H9 (cell line): Measurements from ENCODE around the gene TREML4. TPM values are rescaled to one million over a fixed set of nuclear protein-coding genes. Genes with fewer than 3 reads are reported as not detected.

Experiments
- DNase-seq: peaks from one replicate; pipeline ENCODE4 v3.0.0-alpha.2; 2017
- H2AFZ ChIP-seq: one replicate; pipeline ENCODE4 v1.6.1; 2013; ENCODE audit warnings: mild to moderate bottlenecking, low read length, control low read depth, moderate library complexity
- H2AK5ac ChIP-seq: 2 replicates; pipeline ENCODE4 v1.6.1; 2013; ENCODE audit warnings: low read length, control low read depth, mixed read lengths; ENCODE audit not compliant: insufficient read length
- H2BK120ac ChIP-seq: one replicate; pipeline ENCODE4 v1.6.1; 2013; ENCODE audit warnings: low read depth, mild to moderate bottlenecking, low read length, control low read depth, inconsistent platforms; ENCODE audit not compliant: poor library complexity, severe bottlenecking
- H2BK12ac ChIP-seq: 2 replicates; pipeline ENCODE4 v1.6.1; 2013; ENCODE audit warnings: low read length, control low read depth, mixed read lengths, low read depth; ENCODE audit not compliant: insufficient read length
- H2BK15ac ChIP-seq: 2 replicates; pipeline ENCODE4 v1.6.1; 2013; ENCODE audit warnings: low read depth, low read length, control low read depth
- H2BK20ac ChIP-seq: one replicate; pipeline ENCODE4 v1.6.1; 2013; ENCODE audit warnings: low read depth, mild to moderate bottlenecking, low read length, control low read depth, inconsistent platforms; ENCODE audit not compliant: poor library complexity, severe bottlenecking
- H2BK5ac ChIP-seq: 2 replicates; pipeline ENCODE4 v1.6.1; 2013; ENCODE audit warnings: low read length, control low read depth, mixed read lengths; ENCODE audit not compliant: insufficient read length
- H3K14ac ChIP-seq: 2 replicates; pipeline ENCODE4 v1.6.1; 2013; ENCODE audit warnings: low read length, control low read depth; ENCODE audit not compliant: insufficient read depth
- H3K18ac ChIP-seq: 2 replicates; pipeline ENCODE4 v1.6.1; 2013; ENCODE audit warnings: low read depth, mild to moderate bottlenecking, mixed read lengths, low read length, control low read depth; ENCODE audit not compliant: insufficient read length
- H3K23ac ChIP-seq: 2 replicates; pipeline ENCODE4 v1.6.1; 2013; ENCODE audit warnings: low read length, control low read depth, mixed read lengths, low read depth; ENCODE audit not compliant: insufficient read length
- H3K23me2 ChIP-seq: 2 replicates; pipeline ENCODE4 v1.6.1; 2013; ENCODE audit warnings: low read depth, mild to moderate bottlenecking, mixed read lengths, low read length, control low read depth; ENCODE audit not compliant: insufficient read length, poor library complexity, severe bottlenecking
- H3K27ac ChIP-seq: 2 replicates; pipeline ENCODE4 v1.5.1; 2013; ENCODE audit warnings: low read length, control low read depth, mixed read lengths, low read depth; ENCODE audit not compliant: insufficient read length
- H3K27me3 ChIP-seq: 2 replicates; pipeline ENCODE4 v1.6.1; 2013; ENCODE audit warnings: low read length, control low read depth, inconsistent platforms; ENCODE audit not compliant: insufficient read depth
- H3K4ac ChIP-seq: 2 replicates; pipeline ENCODE4 v1.6.1; 2013; ENCODE audit warnings: low read depth, mild to moderate bottlenecking, control low read depth, inconsistent platforms, low read length, moderate library complexity
- H3K4me1 ChIP-seq: 2 replicates; pipeline ENCODE4 v1.6.1; 2013; ENCODE audit warnings: low read length, control low read depth, inconsistent platforms; ENCODE audit not compliant: insufficient read depth
- H3K4me2 ChIP-seq: 2 replicates; pipeline ENCODE4 v1.6.1; 2013; ENCODE audit warnings: low read length, control low read depth, mixed read lengths; ENCODE audit not compliant: insufficient read length, insufficient read depth
- H3K56ac ChIP-seq: 2 replicates; pipeline ENCODE4 v1.6.1; 2013; ENCODE audit warnings: low read depth, mild to moderate bottlenecking, mixed read lengths, low read length, control low read depth; ENCODE audit not compliant: insufficient read length
- H3K79me1 ChIP-seq: 2 replicates; pipeline ENCODE4 v1.6.1; 2013; ENCODE audit warnings: low read depth, mild to moderate bottlenecking, moderate library complexity, low read length, control low read depth, inconsistent platforms; ENCODE audit not compliant: insufficient read depth, poor library complexity, severe bottlenecking
- H3K79me2 ChIP-seq: 2 replicates; pipeline ENCODE4 v1.6.1; 2013; ENCODE audit warnings: low read length, control low read depth, inconsistent platforms; ENCODE audit not compliant: insufficient read depth
- H3K9ac ChIP-seq: 2 replicates; pipeline ENCODE4 v1.6.1; 2013; ENCODE audit warnings: low read length, control low read depth, mixed read lengths; ENCODE audit not compliant: insufficient read length; ENCODE audit errors: extremely low read depth
- H3K9me3 ChIP-seq: one replicate; pipeline ENCODE4 v1.6.1; 2013; ENCODE audit warnings: low read depth, low read length, inconsistent platforms; ENCODE audit not compliant: control insufficient read depth
- H3T11ph ChIP-seq: one replicate; pipeline ENCODE4 v1.6.1; 2013; ENCODE audit warnings: mild to moderate bottlenecking, low read length, control low read depth, inconsistent platforms
- H4K20me1 ChIP-seq: one replicate; pipeline ENCODE4 v1.6.1; 2013; ENCODE audit not compliant: control insufficient read depth, insufficient read length, insufficient read depth
- H4K5ac ChIP-seq: 2 replicates; pipeline ENCODE4 v1.6.1; 2013; ENCODE audit warnings: low read depth, mild to moderate bottlenecking, mixed read lengths, low read length, control low read depth; ENCODE audit not compliant: insufficient read length
- H4K8ac ChIP-seq: replicated peaks from 2 replicates; pipeline ENCODE4 v1.6.1; 2013; ENCODE audit warnings: low read length, control low read depth, mixed read lengths, low read depth; ENCODE audit not compliant: insufficient read length
- H4K91ac ChIP-seq: 2 replicates; pipeline ENCODE4 v1.6.1; 2013; ENCODE audit warnings: low read depth, mild to moderate bottlenecking, moderate library complexity, mixed read lengths, low read length, control low read depth; ENCODE audit not compliant: insufficient read length
- H3K27ac Mint-ChIP-seq, 3 experiments: 2 replicates in 2 of 3; 3 replicates in 1 of 3; pipeline ENCODE4 v1.8.0; 2020 to 2021; ENCODE audit warnings: mixed read lengths in 3 of 3, mild to moderate bottlenecking in 1 of 3, moderate library complexity in 1 of 3
- H3K27me3 Mint-ChIP-seq: 2 replicates; pipeline ENCODE4 v1.8.0; 2021; ENCODE audit warnings: low read depth, mild to moderate bottlenecking, moderate library complexity, mixed read lengths
- H3K36me3 Mint-ChIP-seq, 3 experiments: 2 replicates in 2 of 3; 3 replicates in 1 of 3; pipeline ENCODE4 v1.8.0; 2020 to 2021; ENCODE audit warnings: low read depth in 3 of 3, mixed read lengths in 3 of 3; ENCODE audit not compliant: insufficient read depth in 1 of 3
- H3K4me1 Mint-ChIP-seq, 2 experiments: 2 replicates each; pipeline ENCODE4 v1.8.0; 2020; ENCODE audit warnings: mixed read lengths in 2 of 2
- H3K4me3 Mint-ChIP-seq, 2 experiments: 2 replicates in 1 of 2; 3 replicates in 1 of 2; pipeline ENCODE4 v1.8.0; 2020 to 2021; ENCODE audit warnings: mild to moderate bottlenecking in 2 of 2, mixed read lengths in 2 of 2, moderate library complexity in 1 of 2
- H3K9me3 Mint-ChIP-seq, 2 experiments: 2 replicates in 1 of 2; 3 replicates in 1 of 2; pipeline ENCODE4 v1.8.0; 2020; ENCODE audit warnings: mild to moderate bottlenecking in 2 of 2, mixed read lengths in 2 of 2, moderate library complexity in 1 of 2
- CTCF ChIP-seq: fragments of 200-600 bp; sonication (generic); conservative IDR thresholded peaks from 3 replicates; pipeline ENCODE4 v1.8.0; 2021; ENCODE audit warnings: antibody characterized with exemption, mild to moderate bottlenecking
- WGBS: extraction: QIAGEN DNeasy Blood & Tissue Kit; methylation state at CpG from one replicate; pipeline ENCODE4 v1.1.7; 2013; ENCODE audit warnings: missing lambda C conversion rate, low lambda C conversion rate, mixed read lengths; ENCODE audit not compliant: insufficient read length; ENCODE audit errors: extremely low coverage; 5-methylcytosine and 5-hydroxymethylcytosine counted together
- total RNA-seq: library from RNA; stranded (reverse); gene quantifications from 2 replicates; pipeline ENCODE4 v1.2.1, GENCODE V29; 2021

The TREML4 gene
- total RNA-seq, 1 experiment from 2014 or later: not detected

- no peak overlapping the region for H3K4ac ChIP-seq
- no peak overlapping the region for H3K56ac ChIP-seq
- no peak overlapping the region for H2BK20ac ChIP-seq
- H3K9me3 ChIP-seq: no peaks in the 10 kb centered on the region
- no peak overlapping the region for H2BK15ac ChIP-seq
- no peak overlapping the region for H3K27ac ChIP-seq
- no peaks in the 10 kb centered on the region for H3K79me2 ChIP-seq
- DNase-seq: no peak
- no peak overlapping the region for H3K4me2 ChIP-seq
- no peaks in the 10 kb centered on the region for H3K27me3 ChIP-seq
- H4K8ac ChIP-seq: no peak overlapping the region
- no peak overlapping the region for H3T11ph ChIP-seq
- WGBS: no CpG with 5 or more reads among the region's 1 CpG
- Mint-ChIP-seq H3K9me3 (peaks cover 22 to 25% of the 10 kb centered on the region in 2 experiments), H3K27me3 (peaks cover 14% of the 10 kb centered on the region), H3K4me1 (no peaks in the 10 kb centered on the region), H3K4me3 (no peak overlapping the region), H3K36me3 (peaks cover 1 to 10% (median 4%) of the 10 kb centered on the region in 3 experiments; a peak in 3 of 7 replicates), H3K27ac (no peak overlapping the region)
- no peaks in the 10 kb centered on the region for H3K79me1 ChIP-seq
- no peaks in the 10 kb centered on the region for H3K23me2 ChIP-seq
- no peak overlapping the region for H3K9ac ChIP-seq
- no peak overlapping the region for H2BK120ac ChIP-seq
- no peak overlapping the region for H2BK12ac ChIP-seq
- H2AK5ac ChIP-seq: no peak overlapping the region
- H4K91ac ChIP-seq: no peak overlapping the region
- H3K23ac ChIP-seq: no peak overlapping the region
- no peaks in the 10 kb centered on the region for H4K20me1 ChIP-seq
- no peaks in the 10 kb centered on the region for H3K4me1 ChIP-seq
- H2AFZ ChIP-seq: no peak overlapping the region
- no peak overlapping the region for H3K18ac ChIP-seq
- H2BK5ac ChIP-seq: no peak overlapping the region
- no peak overlapping the region for H4K5ac ChIP-seq
- TF ChIP-seq CTCF: no peak
- no peak overlapping the region for H3K14ac ChIP-seq
Measured at GRCh38 chr6:41263267-41263666, 35.1 kb downstream of the TREML4 start.
